Thyroid gland (tissue), 4 donors: ENCODE results near the gene LOC101059915. TPM values are rescaled to one million over a fixed set of nuclear protein-coding genes. Genes with fewer than 3 reads are reported as not detected.
"Not testable (repeated sequence)": the region's sequence is repeated elsewhere in the genome, so short reads cannot be mapped to it uniquely, and the experiment has no call there.

Experiments used
- DNase-seq, 2 donors: peaks; one replicate each; pipeline ENCODE4 v3.0.0-alpha.2; 2019
- H3K27ac ChIP-seq, 3 donors: fragments of 200-600 bp; sonication (generic); 1 replicate in 2 of 3; 2 replicates in 1 of 3; pipeline ENCODE4 v1.5.1; 2016 to 2019; ENCODE audit warnings: mild to moderate bottlenecking in 1 of 3, moderate library complexity in 1 of 3
- H3K27me3 ChIP-seq: fragments of 200-600 bp; sonication (generic); one replicate; pipeline ENCODE4 v1.5.1; 2019
- H3K36me3 ChIP-seq, 2 donors: fragments of 200-600 bp; sonication (generic); one replicate each; pipeline ENCODE4 v1.5.1; 2016 to 2019
- H3K4me1 ChIP-seq, 2 donors: fragments of 200-600 bp; sonication (generic); one replicate each; pipeline ENCODE4 v1.5.1; 2017 to 2019
- H3K4me3 ChIP-seq, 3 donors: fragments of 200-600 bp; sonication (generic); replicated peaks in 1 of 3; 1 replicate in 2 of 3; 2 replicates in 1 of 3; pipeline ENCODE4 v1.5.1; 2016; ENCODE audit warnings: mild to moderate bottlenecking in 1 of 3
- H3K9me3 ChIP-seq: fragments of 200-600 bp; sonication (generic); one replicate; pipeline ENCODE4 v1.5.1; 2017
- WGBS, 2 donors: methylation state at CpG; one replicate each; pipeline ENCODE4 v1.1.5; 2017; 5-methylcytosine and 5-hydroxymethylcytosine counted together
- intact Hi-C: fragments of 100-400 bp; cut with DNase I; formaldehyde crosslinking; loops from one replicate; pipeline ENCODE4 v1.15.1; 2023
- small RNA-seq: library from RNA; depleted of rRNA; stranded (forward); fragments of <200 nt; gene quantifications from one replicate; pipeline ENCODE3, GENCODE V24; 2016
- total RNA-seq, 4 donors: library from RNA; depleted of rRNA; stranded (reverse); fragments of >200 nt; gene quantifications; one replicate each; pipeline ENCODE4 v1.2.3, GENCODE V29; 2016

LOC101059915 gene

GRCh38 chrX:71719195-71719594, 51.8 kb downstream of the LOC101059915 start:
- WGBS, 2 donors = no CpG with 5 or more reads among the region's 30 CpGs

DNA sequence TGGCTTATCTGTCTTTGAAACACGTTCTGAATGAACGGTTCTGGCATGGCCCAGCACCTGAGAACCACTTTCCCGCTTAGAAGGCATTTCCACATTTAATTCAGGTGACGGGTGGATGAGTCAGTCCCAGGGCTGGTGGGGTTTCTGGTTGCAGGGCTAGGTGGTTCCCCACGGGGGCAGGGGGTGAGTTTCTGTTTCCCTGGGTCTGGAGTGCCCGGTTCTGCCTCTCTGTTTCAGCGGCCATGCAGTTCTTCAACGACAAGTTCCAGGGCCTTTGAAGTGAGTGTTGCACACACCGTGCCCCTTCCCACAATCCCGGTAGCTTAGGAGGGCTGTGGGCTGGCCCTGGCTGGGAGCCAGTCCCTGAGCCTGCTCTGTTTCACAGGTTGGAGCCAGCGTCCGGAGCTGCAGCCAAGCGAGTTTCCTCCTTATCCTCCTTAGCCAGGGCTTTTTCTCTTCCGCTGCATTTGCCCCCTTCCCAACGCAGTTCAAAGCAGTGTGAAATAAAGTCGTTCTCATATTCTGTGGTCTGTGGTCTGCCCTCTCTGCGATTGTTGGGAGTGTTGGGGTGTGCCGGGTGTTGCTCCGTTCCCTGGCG, 53.0 kb downstream of the LOC101059915 start:
- H3K9me3 ChIP-seq, intact Hi-C loops: not testable (repeated sequence)
- WGBS, 2 donors = no CpG with 5 or more reads among the region's 20 CpGs

More at GRCh38 chrX:71719195-71719594, 51.8 kb downstream of the LOC101059915 start:
- H3K4me3 ChIP-seq, DNase-seq, H3K4me1 ChIP-seq, H3K9me3 ChIP-seq, H3K36me3 ChIP-seq, intact Hi-C loops, H3K27ac ChIP-seq, H3K27me3 ChIP-seq: not testable (repeated sequence)

More for the DNA sequence above, 53.0 kb downstream of the LOC101059915 start:
- H3K36me3 ChIP-seq, H3K27me3 ChIP-seq, H3K27ac ChIP-seq, DNase-seq, H3K4me1 ChIP-seq, H3K4me3 ChIP-seq: not testable (repeated sequence)

Small RNAs within 50 kb of the gene (small RNA-seq; reads per million reads assigned to genes)
- gene BX276092.4 = not detected

Other genes with a start within 250 kb of the LOC101059915 start
- 100 to 1,000 TPM; 162 to 218 (median 214) TPM for gene OGT, start 134.4 kb upstream of the LOC101059915 start, total RNA-seq
- gene GCNA, start 89.1 kb upstream of the LOC101059915 start, total RNA-seq = 1 to 10 TPM; 1.8 to 3.6 (median 2.5) TPM
- 1 to 10 TPM in 1 of 4 donors, under 1 TPM in 2, not detected in 1; 0.42 to 1.0 (median 0.67) TPM for gene CXCR3, start 49.0 kb upstream of the LOC101059915 start, total RNA-seq
- not detected for gene CXorf49, start 50.7 kb downstream of the LOC101059915 start, total RNA-seq
- not detected for gene CXorf49B, start 95.8 kb downstream of the LOC101059915 start, total RNA-seq
- 10 to 100 TPM in 1 of 4 donors, 1 to 10 TPM in 3; 5.5 to 11.7 (median 7.2) TPM for gene NHSL2, start 243.3 kb downstream of the LOC101059915 start, total RNA-seq